ENCODE results near the gene KDM4C.

DNA sequence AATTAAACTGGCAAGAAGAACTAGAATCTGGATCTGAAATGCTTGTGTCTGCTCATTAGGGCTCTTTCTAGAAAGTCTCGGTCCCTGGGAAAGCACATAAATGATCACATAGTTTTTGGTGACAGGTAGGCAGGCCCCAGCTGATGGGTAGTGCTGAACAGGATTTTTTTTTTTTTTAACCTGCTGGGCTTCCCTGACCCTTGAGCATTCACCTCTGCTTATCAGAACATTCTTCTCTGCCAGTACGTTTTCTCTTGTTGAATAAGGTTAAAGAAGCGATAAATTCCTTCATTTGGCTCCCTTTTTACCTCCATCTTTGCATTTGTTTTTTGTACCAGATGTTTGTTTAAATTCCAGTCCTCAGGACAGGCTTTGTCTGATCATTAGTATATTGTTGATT is 8.8 kb downstream of the KDM4C start:
- TF ChIP-seq EP300 (IDR thresholded peaks at IDR 0.05) (no peak), POLR2AphosphoS5 (IDR thresholded peaks at IDR 0.05) (no peak), POLR2A (IDR thresholded peaks at IDR 0.05) (no peak)
- TF ChIP-seq, protein P1, sequence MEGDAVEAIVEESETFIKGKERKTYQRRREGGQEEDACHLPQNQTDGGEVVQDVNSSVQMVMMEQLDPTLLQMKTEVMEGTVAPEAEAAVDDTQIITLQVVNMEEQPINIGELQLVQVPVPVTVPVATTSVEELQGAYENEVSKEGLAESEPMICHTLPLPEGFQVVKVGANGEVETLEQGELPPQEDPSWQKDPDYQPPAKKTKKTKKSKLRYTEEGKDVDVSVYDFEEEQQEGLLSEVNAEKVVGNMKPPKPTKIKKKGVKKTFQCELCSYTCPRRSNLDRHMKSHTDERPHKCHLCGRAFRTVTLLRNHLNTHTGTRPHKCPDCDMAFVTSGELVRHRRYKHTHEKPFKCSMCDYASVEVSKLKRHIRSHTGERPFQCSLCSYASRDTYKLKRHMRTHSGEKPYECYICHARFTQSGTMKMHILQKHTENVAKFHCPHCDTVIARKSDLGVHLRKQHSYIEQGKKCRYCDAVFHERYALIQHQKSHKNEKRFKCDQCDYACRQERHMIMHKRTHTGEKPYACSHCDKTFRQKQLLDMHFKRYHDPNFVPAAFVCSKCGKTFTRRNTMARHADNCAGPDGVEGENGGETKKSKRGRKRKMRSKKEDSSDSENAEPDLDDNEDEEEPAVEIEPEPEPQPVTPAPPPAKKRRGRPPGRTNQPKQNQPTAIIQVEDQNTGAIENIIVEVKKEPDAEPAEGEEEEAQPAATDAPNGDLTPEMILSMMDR (IDR thresholded peaks at IDR 0.05) = no peak
